H1 (cell line): Measurements from ENCODE around the gene INPP5A. TPM values are rescaled to one million over a fixed set of nuclear protein-coding genes. Genes with fewer than 3 reads are reported as not detected.

Experiments
- CTCF ChIA-PET: fragments of 300-600 bp; sonication (Branson Sonifier 250); formaldehyde crosslinking; loops from one replicate; lab custom pipeline; 2021; ENCODE audit not compliant: partially characterized antibody; lab: Charles Lee
- POLR2A ChIA-PET: fragments of 300-600 bp; sonication (Branson Sonifier 250); formaldehyde crosslinking; loops from one replicate; lab custom pipeline; 2021; ENCODE audit warnings: inconsistent platforms; ENCODE audit not compliant: partially characterized antibody; lab: Charles Lee
- DNase-seq, 2 experiments: peaks; one replicate each; pipeline versions ENCODE4 v3.0.0 to v3.0.0-alpha.2; 2010 to 2022; ENCODE audit warnings: low spot score in 2 of 2, low read depth in 1 of 2, mixed read lengths in 1 of 2
- FAIRE-seq: peaks from 2 replicates; lab custom pipeline; 2011; peaks lifted over from hg19 to GRCh38; lab: Jason Lieb, UNC
- H2AFZ ChIP-seq: 2 replicates; pipeline ENCODE4 v1.8.1; 2012; ENCODE audit warnings: low read length, inconsistent platforms
- H2AK5ac ChIP-seq: 2 replicates; pipeline ENCODE4 v1.6.1; 2013; ENCODE audit warnings: low read depth, low read length
- H2BK120ac ChIP-seq: replicated peaks from 2 replicates; pipeline ENCODE3; 2013; ENCODE audit warnings: low read depth, low read length, inconsistent platforms
- H2BK12ac ChIP-seq: 2 replicates; pipeline ENCODE4 v1.6.1; 2013; ENCODE audit warnings: low read depth, low read length
- H2BK15ac ChIP-seq: 2 replicates; pipeline ENCODE4 v1.6.1; 2013; ENCODE audit warnings: low read length
- H2BK20ac ChIP-seq: 2 replicates; pipeline ENCODE4 v1.6.1; 2013; ENCODE audit warnings: low read length
- H2BK5ac ChIP-seq: 2 replicates; pipeline ENCODE4 v1.6.1; 2013; ENCODE audit warnings: low read depth, low read length
- H3K14ac ChIP-seq: 2 replicates; pipeline ENCODE4 v1.6.1; 2013; ENCODE audit warnings: inconsistent platforms; ENCODE audit not compliant: insufficient read length
- H3K18ac ChIP-seq: 2 replicates; pipeline ENCODE4 v1.6.1; 2013; ENCODE audit warnings: low read length; ENCODE audit errors: extremely low read depth
- H3K23ac ChIP-seq: 2 replicates; pipeline ENCODE4 v1.6.1; 2013; ENCODE audit warnings: inconsistent platforms; ENCODE audit not compliant: insufficient read length
- H3K23me2 ChIP-seq: 2 replicates; pipeline ENCODE4 v1.6.1; 2013; ENCODE audit warnings: low read depth, low read length
- H3K27ac ChIP-seq: 2 replicates; pipeline ENCODE4 v1.6.1; 2011; ENCODE audit warnings: low read depth, low read length, inconsistent platforms
- H3K27me3 ChIP-seq, 4 experiments: replicated peaks in 1 of 4; 1 replicate in 1 of 4; 2 replicates in 3 of 4; pipeline versions ENCODE4 v1.6.1 to v1.8.1; 2011 to 2013; ENCODE audit warnings: low read length in 3 of 4, mild to moderate bottlenecking in 3 of 4, inconsistent platforms in 2 of 4, mixed read lengths in 2 of 4, moderate library complexity in 1 of 4; ENCODE audit not compliant: control insufficient read depth in 3 of 4, insufficient read depth in 3 of 4; ENCODE audit errors: extremely low read depth in 1 of 4
- H3K36me3 ChIP-seq, 4 experiments: 2 replicates each; pipeline versions ENCODE4 v1.6.1 to v1.8.1; 2011 to 2013; ENCODE audit warnings: mild to moderate bottlenecking in 4 of 4, low read length in 3 of 4, moderate library complexity in 2 of 4, control low read depth in 1 of 4, inconsistent platforms in 1 of 4; ENCODE audit not compliant: insufficient read depth in 4 of 4, control insufficient read depth in 2 of 4
- H3K4ac ChIP-seq: replicated peaks from 2 replicates; pipeline ENCODE3; 2013; ENCODE audit warnings: low read length, low read depth, mixed read lengths, inconsistent platforms; ENCODE audit not compliant: insufficient read length
- H3K4me1 ChIP-seq, 4 experiments: replicated peaks in 1 of 4; 1 replicate in 1 of 4; 2 replicates in 3 of 4; pipeline versions ENCODE4 v1.6.1 to v1.8.1; 2011 to 2013; ENCODE audit warnings: low read length in 3 of 4, inconsistent platforms in 2 of 4, mixed read lengths in 1 of 4; ENCODE audit not compliant: insufficient read depth in 4 of 4, control insufficient read depth in 3 of 4
- H3K4me2 ChIP-seq, 2 experiments: 2 replicates each; pipeline versions ENCODE4 v1.6.1 to v1.8.1; 2011 to 2013; ENCODE audit warnings: low read depth in 2 of 2, low read length in 2 of 2, control low read depth in 1 of 2, inconsistent platforms in 1 of 2, mild to moderate bottlenecking in 1 of 2; ENCODE audit not compliant: insufficient read depth in 1 of 2
- H3K4me3 ChIP-seq, 4 experiments: fragments of 200-600, 300-600 bp in 1 of 4; sonication (generic), shearing (Covaris generic), sonication (Bioruptor Twin) in 1 of 4; 2 replicates each; pipeline versions ENCODE4 v1.5.1 to v1.8.1; 2011 to 2016; ENCODE audit warnings: low read length in 4 of 4, low read depth in 3 of 4, control low read depth in 2 of 4, inconsistent platforms in 2 of 4, mild to moderate bottlenecking in 2 of 4, mixed read lengths in 1 of 4, moderate library complexity in 1 of 4; ENCODE audit not compliant: insufficient read depth in 2 of 4; ENCODE audit errors: extremely low read depth in 1 of 4
- H3K56ac ChIP-seq: replicated peaks from 2 replicates; pipeline ENCODE3; 2013; ENCODE audit warnings: low read depth, mild to moderate bottlenecking, mixed read lengths, low read length, inconsistent platforms; ENCODE audit not compliant: insufficient read length
- H3K79me1 ChIP-seq: 2 replicates; pipeline ENCODE4 v1.6.1; 2013; ENCODE audit warnings: low read depth, low read length, control low read depth
- H3K79me2 ChIP-seq, 2 experiments: 2 replicates each; pipeline versions ENCODE4 v1.6.1 to v1.8.1; 2012 to 2013; ENCODE audit warnings: low read length in 2 of 2, mild to moderate bottlenecking in 2 of 2, inconsistent platforms in 1 of 2; ENCODE audit not compliant: insufficient read depth in 2 of 2, control insufficient read depth in 1 of 2
- H3K9ac ChIP-seq, 4 experiments: replicated peaks in 1 of 4; 1 replicate in 1 of 4; 2 replicates in 3 of 4; pipeline versions ENCODE4 v1.6.1 to v1.8.1; 2011 to 2013; ENCODE audit warnings: low read depth in 3 of 4, low read length in 3 of 4, control low read depth in 2 of 4, mild to moderate bottlenecking in 2 of 4, moderate library complexity in 2 of 4, inconsistent platforms in 1 of 4; ENCODE audit errors: extremely low read depth in 1 of 4
- H3K9me3 ChIP-seq, 2 experiments: 2 replicates each; pipeline versions ENCODE4 v1.6.1 to v1.8.1; 2012 to 2013; ENCODE audit warnings: mild to moderate bottlenecking in 2 of 2, moderate library complexity in 2 of 2, control low read depth in 1 of 2, inconsistent platforms in 1 of 2, low read depth in 1 of 2, low read length in 1 of 2, mixed read lengths in 1 of 2; ENCODE audit not compliant: insufficient read depth in 2 of 2
- H4K20me1 ChIP-seq, 2 experiments: replicated peaks in 1 of 2; 2 replicates each; pipeline versions ENCODE3 to v1.8.1; 2011 to 2013; ENCODE audit warnings: inconsistent platforms in 2 of 2, low read length in 2 of 2, mild to moderate bottlenecking in 1 of 2; ENCODE audit not compliant: insufficient read depth in 2 of 2, control insufficient read depth in 1 of 2
- H4K5ac ChIP-seq: 2 replicates; pipeline ENCODE4 v1.6.1; 2013; ENCODE audit warnings: low read length, low read depth, mixed read lengths, inconsistent platforms; ENCODE audit not compliant: insufficient read length
- H4K8ac ChIP-seq: 2 replicates; pipeline ENCODE4 v1.8.0; 2013; ENCODE audit warnings: mild to moderate bottlenecking, moderate library complexity, low read length, inconsistent platforms; ENCODE audit not compliant: insufficient read depth; ENCODE audit errors: extremely low read depth
- H4K91ac ChIP-seq: replicated peaks from 2 replicates; pipeline ENCODE3; 2013; ENCODE audit warnings: low read length, mixed read lengths, inconsistent platforms; ENCODE audit not compliant: insufficient read length
- BACH1 ChIP-seq: IDR thresholded peaks from 2 replicates; pipeline ENCODE4 v1.6.1; 2012; ENCODE audit warnings: low read length, improper control_type of control experiment
- CEBPB ChIP-seq: IDR thresholded peaks from 2 replicates; pipeline ENCODE4 v1.6.1; 2012; ENCODE audit warnings: low read depth, low read length
- GABPA ChIP-seq: IDR thresholded peaks from 2 replicates; pipeline ENCODE4 v1.6.1; 2011; ENCODE audit warnings: mild to moderate bottlenecking, low read length, moderate library complexity, borderline replicate concordance; ENCODE audit not compliant: insufficient read depth
- HDAC6 ChIP-seq: IDR thresholded peaks from one replicate; pipeline ENCODE4 v1.7.1; 2012; ENCODE audit warnings: low read depth, mild to moderate bottlenecking, inconsistent platforms, low read length, moderate library complexity
- POLR2A ChIP-seq, 2 experiments: IDR thresholded peaks; 1 replicate in 1 of 2; 2 replicates in 1 of 2; pipeline ENCODE4 v1.6.1; 2011; ENCODE audit warnings: low read depth in 2 of 2, low read length in 2 of 2, mild to moderate bottlenecking in 2 of 2; ENCODE audit errors: control extremely low read depth in 1 of 2
- SIN3A ChIP-seq, 2 experiments: IDR thresholded peaks in 1 of 2; conservative IDR thresholded peaks in 1 of 2; 2 replicates each; pipeline ENCODE4 v1.6.1; 2011 to 2012; ENCODE audit warnings: low read length in 2 of 2, improper control_type of control experiment in 1 of 2, low read depth in 1 of 2, mild to moderate bottlenecking in 1 of 2
- SP2 ChIP-seq: IDR thresholded peaks from 2 replicates; pipeline ENCODE4 v1.6.1; 2012; ENCODE audit warnings: mild to moderate bottlenecking, low read length, inconsistent platforms
- SRF ChIP-seq: IDR thresholded peaks from 2 replicates; pipeline ENCODE4 v1.6.1; 2011; ENCODE audit warnings: mild to moderate bottlenecking, low read depth, low read length, moderate library complexity
- TBP ChIP-seq: IDR thresholded peaks from 2 replicates; pipeline ENCODE4 v1.6.1; 2011; ENCODE audit warnings: low read depth, low read length, improper control_type of control experiment
- TCF12 ChIP-seq: IDR thresholded peaks from 2 replicates; pipeline ENCODE4 v1.6.1; 2011; ENCODE audit warnings: low read depth, mild to moderate bottlenecking, low read length
- TEAD4 ChIP-seq: IDR thresholded peaks from 2 replicates; pipeline ENCODE4 v1.6.1; 2012; ENCODE audit warnings: low read depth, low read length, inconsistent platforms, mixed read lengths
- WGBS, 2 experiments: shearing (Covaris generic) in 1 of 2; methylation state at CpG; one replicate each; pipeline versions ENCODE4 v1.1.6 to v1.1.7; 2013 to 2015; ENCODE audit warnings: low lambda C conversion rate in 2 of 2, mixed read lengths in 2 of 2, inconsistent platforms in 1 of 2, low coverage in 1 of 2, missing lambda C conversion rate in 1 of 2; ENCODE audit not compliant: insufficient replicate concordance in 2 of 2, insufficient coverage in 1 of 2, insufficient read length in 1 of 2; ENCODE audit errors: extremely low coverage in 1 of 2, missing lambda C conversion rate in 1 of 2; 5-methylcytosine and 5-hydroxymethylcytosine counted together
- polyA plus RNA-seq, 7 experiments: library from polyadenylated mRNA; depleted of rRNA in 3 of 7; stranded (reverse) in 5 of 7; unstranded in 2 of 7; fragments of >200 nt in 5 of 7; fragments of 200-250 nt in 2 of 7; gene quantifications; 1 replicate in 5 of 7; 2 replicates in 1 of 7; 4 replicates in 1 of 7; pipeline versions ENCODE4 v1.2.1 to v1.2.3, GENCODE V29; 2011 to 2013; ENCODE audit warnings: missing spikeins in 2 of 7, mixed read lengths in 2 of 7
- total RNA-seq: library from RNA; stranded (reverse); fragmentation: NEBNext Ultra II Directional; extraction: Animal tissue kit (Norgen Biotek cat#: 25700); gene quantifications from 2 replicates; pipeline ENCODE4 v1.2.1, GENCODE V29; 2021
- TF ChIP-seq, protein P1 (sequence below): IDR thresholded peaks from 2 replicates; pipeline ENCODE4 v1.6.1; 2011; ENCODE audit warnings: low read length, improper control_type of control experiment
- TF ChIP-seq, protein P2 (sequence below): IDR thresholded peaks from 2 replicates; pipeline ENCODE4 v1.6.1; 2012; ENCODE audit warnings: inconsistent platforms

Gene INPP5A
- total and polyA plus RNA-seq, 2 of the 8 experiments (the other 6 are each of a cell fraction or from before 2014, with no cell fraction given): 19.7 to 27.5 TPM

DNA sequence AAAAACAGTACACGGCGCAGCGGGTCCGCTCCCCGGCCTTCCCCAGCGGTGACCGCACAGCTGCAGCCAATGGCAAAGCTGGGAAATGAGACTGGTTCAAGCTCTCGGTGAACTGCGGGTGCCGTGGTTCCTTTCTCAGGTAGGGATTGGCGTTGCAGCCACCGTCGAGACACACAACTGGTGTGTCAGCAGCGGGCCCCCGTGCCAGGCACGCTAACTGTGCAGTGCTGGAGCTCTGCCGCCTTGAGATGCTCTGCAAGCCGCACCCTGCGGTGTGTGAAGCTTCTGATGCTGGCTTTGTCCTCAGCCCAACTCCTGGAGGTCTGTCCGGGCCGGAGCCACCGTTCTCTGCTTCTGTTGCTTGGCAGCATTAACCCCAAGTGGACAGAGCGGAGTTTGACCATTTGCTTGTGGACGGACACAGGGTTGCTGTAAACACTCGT lies 269.0 kb downstream of the INPP5A start:
- Histone ChIP-seq H4K91ac (no peak overlapping the region), H3K56ac (no peak overlapping the region), H2BK15ac (no peak overlapping the region), H3K79me1 (no peaks in the 10 kb centered on the region), H4K5ac (no peak overlapping the region), H3K23me2 (no peaks in the 10 kb centered on the region), H3K27me3 (no peaks in the 10 kb centered on the region), H3K4me2 (no peak overlapping the region), H3K79me2 (no peaks in the 10 kb centered on the region), H2BK20ac (no peak overlapping the region), H4K20me1 (no peaks in the 10 kb centered on the region), H3K36me3 (no peaks in the 10 kb centered on the region), H3K9me3 (peaks cover 6% of the 10 kb centered on the region in 2 experiments; a peak in 3 of 4 replicates), H3K4ac (no peak overlapping the region), H3K27ac (no peak overlapping the region), H2AK5ac (no peak overlapping the region), H3K4me3 (no peak overlapping the region), H2BK120ac (no peak overlapping the region), H2BK5ac (no peak overlapping the region), H3K9ac (no peak overlapping the region), H3K14ac (no peak overlapping the region), H4K8ac (peak overlapping the region; percentile 4; the same call in 1 of the 2 replicates), H3K23ac (no peak overlapping the region), H2AFZ (no peak overlapping the region), H3K4me1 (peaks cover 0 to 3% (median 0%) of the 10 kb centered on the region in 4 experiments; a peak in 2 of 7 replicates), H3K18ac (no peak overlapping the region), H2BK12ac (no peak overlapping the region)
- POLR2A ChIA-PET: interaction anchor here (0.7 to 1.5 kb wide), 2 partner anchors 9 to 117 kb away, joined by 3 read pairs; no protein-coding TSS in a partner anchor
- CTCF ChIA-PET: interaction anchor here (0.6 to 1.4 kb wide), 4 partner anchors 13 to 635 kb away, joined by 3 to 4 read pairs (median 4); no protein-coding TSS in a partner anchor
- 88% methylated on average over 24 of the region's 25 CpGs; no CpG with 5 or more reads in 1 of the 2 experiments for WGBS, 2 experiments
- FAIRE-seq (no peak), DNase-seq (no peak)
- TF ChIP-seq SP2 (no peak), GABPA (no peak), TCF12 (no peak), HDAC6 (no peak), SIN3A (conservative IDR thresholded peaks at IDR 0.05 in 1 of 2, IDR thresholded peaks at IDR 0.05 in 1 of 2; ENCODE audit: low read depth in 1 of 2, low read length in 2 of 2) (no peak), TEAD4 (no peak), CEBPB (no peak), POLR2A (IDR thresholded peaks at IDR 0.05; ENCODE audit: control extremely low read depth in 1 of 2, low read depth in 2 of 2, low read length in 2 of 2) (no peak), SRF (no peak), BACH1 (no peak), TBP (no peak)
- TF ChIP-seq, protein P1, sequence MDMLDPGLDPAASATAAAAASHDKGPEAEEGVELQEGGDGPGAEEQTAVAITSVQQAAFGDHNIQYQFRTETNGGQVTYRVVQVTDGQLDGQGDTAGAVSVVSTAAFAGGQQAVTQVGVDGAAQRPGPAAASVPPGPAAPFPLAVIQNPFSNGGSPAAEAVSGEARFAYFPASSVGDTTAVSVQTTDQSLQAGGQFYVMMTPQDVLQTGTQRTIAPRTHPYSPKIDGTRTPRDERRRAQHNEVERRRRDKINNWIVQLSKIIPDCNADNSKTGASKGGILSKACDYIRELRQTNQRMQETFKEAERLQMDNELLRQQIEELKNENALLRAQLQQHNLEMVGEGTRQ: no peak
- TF ChIP-seq, protein P2, sequence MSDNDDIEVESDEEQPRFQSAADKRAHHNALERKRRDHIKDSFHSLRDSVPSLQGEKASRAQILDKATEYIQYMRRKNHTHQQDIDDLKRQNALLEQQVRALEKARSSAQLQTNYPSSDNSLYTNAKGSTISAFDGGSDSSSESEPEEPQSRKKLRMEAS: no peak
